ENCODE data around the gene GHR.

DNA sequence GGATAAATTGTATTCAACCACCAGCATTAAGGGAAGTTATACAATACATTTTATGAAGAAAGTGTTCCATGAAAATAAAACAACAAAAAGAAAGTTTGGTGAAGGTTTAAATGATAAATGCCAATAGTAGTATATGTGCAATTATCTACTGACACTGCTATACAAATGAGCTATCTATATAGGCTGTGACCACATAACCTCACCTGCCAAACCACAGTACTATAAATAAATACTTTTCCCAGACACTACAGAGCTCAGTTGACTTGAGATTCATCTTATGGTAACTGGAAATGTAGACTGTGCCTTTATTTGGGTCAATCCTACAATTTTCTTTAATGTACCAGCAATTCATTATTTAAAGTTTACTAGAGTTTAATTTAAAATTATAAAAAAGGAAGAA lies 252.4 kb downstream of the GHR start:
- TF ChIP-seq POLR2A (IDR thresholded peaks at IDR 0.05) = no peak
- TF ChIP-seq CTCF (IDR thresholded peaks at IDR 0.05) = no peak
